GM18907 (cell line): ENCODE results near the gene CHD2.
"Not testable (repeated sequence)": the region's sequence is repeated elsewhere in the genome, so short reads cannot be mapped to it uniquely, and the experiment has no call there.

Source experiments
- ATAC-seq: cut with Tn5 transposase; IDR thresholded peaks from one replicate; pipeline ENCODE4 v1.9.1; 2021; ENCODE audit warnings: mild to moderate bottlenecking, moderate library complexity; ENCODE audit not compliant: unreplicated experiment

Gene CHD2

DNA sequence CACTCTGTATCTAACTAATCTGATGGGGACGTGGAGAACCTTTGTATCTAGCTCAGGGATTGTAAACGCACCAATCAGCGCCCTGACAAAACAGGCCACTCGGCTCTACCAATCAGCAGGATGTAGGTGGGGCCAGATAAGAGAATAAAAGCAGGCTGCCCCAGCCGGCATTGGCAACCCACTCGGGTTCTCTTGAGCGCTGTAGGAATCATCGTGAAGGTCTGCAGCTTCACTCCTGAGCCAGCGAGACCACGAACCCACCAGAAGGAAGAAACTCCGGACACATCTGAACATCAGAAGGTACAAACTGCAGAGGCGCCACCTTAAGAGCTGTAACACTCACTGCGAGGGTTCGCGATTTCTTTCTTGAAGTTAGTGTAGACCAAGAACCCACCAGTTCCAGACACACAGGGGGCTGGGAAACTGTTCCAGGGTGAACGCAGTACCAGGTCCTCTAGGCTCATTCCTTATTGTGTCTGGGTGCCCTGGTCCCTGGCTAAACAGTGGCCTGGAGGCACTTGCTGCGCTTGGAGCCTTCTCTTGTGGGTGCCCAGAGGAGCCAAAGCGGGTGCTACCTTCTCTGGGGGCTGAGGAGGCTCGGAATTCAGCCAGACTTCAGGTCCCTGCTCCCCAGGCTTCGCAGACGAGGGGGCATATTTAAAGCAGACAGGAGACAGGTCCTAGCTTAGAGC is 132.5 kb downstream of the CHD2 start:
- not testable (repeated sequence) for ATAC-seq

DNA sequence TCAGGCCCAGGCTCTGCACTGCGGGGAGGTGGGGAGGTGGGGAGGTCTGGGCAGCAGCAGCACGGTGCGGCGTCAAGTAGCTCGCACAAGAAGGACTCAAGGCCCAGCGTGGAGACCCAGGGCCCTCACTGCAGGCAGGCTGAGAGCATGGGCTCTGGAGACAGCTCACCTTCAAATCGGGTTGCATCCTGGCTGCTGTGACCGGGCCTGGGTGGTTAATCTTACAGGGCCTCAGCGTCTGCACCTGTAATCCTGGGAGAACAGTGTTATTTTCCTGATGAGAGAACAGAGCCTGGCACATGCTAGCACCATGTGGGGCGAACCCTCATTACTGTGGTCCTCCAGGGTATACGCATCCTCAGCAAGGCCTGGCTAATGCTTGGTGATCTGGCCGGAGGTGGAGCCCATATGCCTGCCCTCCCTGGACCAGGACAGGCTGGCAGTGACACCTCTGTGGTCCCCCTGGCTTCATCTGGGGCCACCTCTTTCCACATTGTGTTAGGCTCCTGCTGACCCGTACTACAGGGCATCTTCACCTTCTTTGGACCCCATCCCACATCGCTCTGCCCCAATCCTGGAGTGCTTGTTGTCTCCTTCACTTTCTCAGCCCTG is 133.4 kb downstream of the CHD2 start:
- ATAC-seq: no peak

DNA sequence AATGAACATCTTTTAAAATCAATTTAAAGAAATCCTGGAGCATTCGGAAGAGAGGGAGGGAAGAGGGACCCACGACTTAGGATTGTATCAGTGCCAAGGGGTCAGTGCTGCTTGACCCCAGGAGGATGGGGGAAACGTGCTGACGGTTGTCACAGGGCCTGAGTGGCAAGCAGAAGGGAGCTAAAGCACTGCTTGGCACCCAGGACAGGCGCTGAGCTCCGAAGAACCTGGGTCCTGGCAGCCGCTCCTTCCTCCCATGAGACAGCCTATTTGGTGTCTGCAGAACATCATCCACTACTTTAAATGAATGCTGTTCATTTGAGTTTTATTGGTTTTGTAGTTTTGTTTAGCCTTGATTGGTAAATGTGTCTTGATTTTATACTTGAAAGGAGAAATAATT is 134.4 kb downstream of the CHD2 start:
- ATAC-seq: no peak

DNA sequence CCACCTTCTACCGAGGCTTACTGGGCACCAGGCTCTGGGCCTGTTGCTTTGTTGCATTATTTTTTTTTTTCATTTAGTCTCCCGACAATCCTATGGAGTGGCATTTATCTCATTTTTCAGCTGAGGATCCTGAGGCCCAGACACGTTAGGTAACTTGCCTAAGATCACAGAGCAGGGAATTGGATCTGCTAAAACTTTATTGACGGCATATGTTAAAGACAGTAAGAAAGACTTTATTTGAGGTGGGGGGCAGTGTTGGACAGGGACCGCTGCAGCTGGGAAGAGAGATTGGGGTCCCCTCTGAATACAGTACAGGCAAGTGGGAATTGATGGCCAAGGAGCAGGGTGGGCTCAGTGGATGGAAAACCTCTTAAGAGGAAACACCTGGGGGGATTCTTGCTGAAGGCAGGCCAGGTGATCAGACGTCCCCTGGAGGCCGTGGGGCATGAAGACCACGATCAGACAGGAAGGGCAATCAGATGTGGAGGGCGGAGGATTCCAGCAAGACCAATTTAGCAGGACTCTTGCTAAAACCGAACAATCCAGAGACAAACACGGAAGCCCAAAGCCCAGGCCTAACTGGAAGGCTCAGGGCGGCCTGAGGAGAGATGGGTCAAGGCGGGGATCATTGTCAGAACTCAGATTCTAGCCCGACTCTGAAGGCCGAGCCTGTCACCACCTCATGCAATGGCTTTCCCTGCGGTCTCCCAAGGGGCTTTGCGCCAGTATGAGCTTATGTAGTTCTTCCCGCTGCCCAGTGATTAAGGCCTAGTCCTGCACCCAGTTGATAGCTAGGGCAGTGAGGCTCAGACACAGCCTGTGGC is 135.2 kb downstream of the CHD2 start:
- ATAC-seq: no peak

DNA sequence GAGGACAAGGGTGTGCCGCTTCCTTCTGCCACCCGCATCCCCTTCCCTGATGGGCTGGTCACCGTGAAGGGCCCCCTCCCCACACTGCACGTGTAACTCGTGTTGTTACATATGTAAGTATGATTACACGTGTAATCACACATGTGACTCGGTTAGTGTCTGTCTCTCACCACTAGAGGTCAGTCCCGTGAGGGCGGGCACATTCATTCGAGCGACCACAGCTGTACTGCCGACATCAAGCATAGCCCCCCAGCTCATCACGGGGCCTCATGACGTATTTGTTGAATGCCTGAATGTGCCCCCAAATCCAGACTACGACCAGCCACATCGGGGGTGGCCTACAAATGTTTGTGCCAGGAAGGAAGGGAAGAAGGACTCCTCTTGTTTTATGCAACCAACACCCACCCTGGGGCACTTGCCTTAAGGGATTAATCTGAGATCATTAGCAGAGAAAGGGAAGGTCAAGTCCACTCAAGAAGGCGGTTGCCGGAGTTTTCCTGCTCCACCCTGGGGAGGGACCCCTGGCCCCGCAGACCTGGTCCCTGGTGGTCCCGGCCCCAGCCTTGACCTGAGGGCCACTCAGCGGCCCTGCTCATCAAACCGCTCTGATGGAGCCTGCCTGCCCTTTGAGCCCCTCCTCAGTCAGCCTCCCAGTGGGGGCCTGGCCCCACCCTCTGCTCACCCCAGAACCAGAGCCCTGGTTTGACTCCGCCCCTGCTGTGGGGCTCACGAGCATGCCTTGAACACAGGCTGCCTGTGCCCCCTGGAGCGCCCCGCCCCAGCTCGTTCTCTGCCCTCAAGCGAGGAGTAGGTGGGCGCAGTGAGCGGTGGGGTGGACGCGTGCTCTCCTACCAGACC is 136.1 kb downstream of the CHD2 start:
- peak; percentile 86 for ATAC-seq

DNA sequence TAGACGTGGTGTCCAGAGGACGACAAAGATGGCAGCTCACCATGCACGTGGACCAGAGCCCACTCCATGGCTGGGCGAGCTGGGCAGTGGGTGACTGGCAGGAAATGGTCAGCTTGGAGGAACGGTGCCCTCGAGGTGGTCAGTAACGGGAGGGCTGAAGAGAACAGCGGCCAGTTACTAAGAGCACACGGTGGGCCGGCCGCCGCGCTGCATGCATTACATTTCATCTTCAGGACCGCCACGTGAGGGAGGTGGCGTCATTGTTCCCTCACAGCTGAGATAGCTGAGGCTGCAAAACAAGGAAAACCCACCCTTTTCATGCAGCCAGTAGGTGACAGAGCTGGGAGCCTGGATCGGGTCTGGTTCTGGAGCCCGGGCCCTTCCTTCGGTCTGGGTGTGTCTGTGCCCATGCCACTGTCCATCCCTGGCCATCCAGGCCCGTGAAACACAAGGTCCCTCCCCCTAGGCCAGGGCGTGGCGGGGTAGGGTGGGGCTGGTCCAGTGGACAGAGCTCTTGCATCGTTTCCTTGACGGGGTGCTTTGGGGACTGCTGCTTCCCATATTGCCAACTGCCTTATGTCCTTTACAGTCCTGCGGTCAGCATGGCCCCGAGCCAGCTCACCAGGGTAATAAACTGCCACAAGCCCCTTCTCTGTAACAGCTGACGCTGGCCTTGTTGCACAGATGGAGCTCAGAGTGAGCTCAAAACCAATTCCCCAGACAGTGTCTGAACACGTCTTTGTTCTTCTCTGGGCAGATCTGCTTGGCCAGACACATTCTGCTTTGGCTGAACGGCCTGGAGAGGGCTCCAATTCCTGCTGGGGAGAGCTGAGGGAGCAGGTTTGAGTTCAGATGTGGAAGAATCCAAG is 137.1 kb downstream of the CHD2 start:
- no peak for ATAC-seq

DNA sequence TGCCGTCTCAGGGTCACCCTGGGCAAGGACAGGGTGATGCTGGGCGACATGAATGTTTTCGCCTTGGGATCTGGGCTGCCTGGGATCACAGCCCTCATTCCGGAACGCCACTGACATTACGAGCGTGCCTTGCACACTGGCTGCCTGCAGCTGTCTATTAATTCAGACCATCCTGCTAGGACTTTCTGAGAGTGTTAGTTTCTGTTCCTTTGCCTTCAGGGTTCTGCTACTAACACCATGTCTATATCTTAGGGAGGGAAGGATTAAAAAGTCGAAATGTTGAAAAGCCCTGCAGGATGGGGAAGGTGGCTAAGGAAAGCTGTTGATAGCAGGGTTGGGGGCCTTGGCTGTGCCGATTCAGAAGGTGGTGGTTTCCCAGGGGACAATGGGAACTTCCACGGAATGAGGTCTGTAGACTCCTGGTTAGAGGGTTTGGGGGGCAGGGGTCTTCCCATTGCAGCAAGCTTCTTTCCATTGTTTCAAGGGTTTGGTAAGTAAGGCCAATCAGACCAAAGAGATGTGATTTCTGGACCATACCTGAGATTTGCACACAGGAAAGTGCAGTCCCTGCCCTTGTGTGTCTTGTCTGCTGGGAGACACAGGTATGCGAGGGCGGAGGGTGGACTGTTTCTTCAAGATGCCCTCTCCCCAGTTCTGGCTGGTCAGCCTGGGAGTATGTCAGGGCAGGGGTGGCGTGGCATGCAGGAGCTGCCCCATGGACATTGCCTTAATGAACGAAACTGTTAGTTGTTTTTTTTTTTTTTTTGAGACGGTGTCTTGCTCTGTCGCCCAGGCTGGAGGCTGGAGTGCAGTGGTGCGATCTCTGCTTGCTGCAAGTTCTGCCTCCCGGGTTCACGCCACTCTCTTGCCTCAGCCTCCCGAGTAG is 137.9 kb downstream of the CHD2 start:
- ATAC-seq: no peak

DNA sequence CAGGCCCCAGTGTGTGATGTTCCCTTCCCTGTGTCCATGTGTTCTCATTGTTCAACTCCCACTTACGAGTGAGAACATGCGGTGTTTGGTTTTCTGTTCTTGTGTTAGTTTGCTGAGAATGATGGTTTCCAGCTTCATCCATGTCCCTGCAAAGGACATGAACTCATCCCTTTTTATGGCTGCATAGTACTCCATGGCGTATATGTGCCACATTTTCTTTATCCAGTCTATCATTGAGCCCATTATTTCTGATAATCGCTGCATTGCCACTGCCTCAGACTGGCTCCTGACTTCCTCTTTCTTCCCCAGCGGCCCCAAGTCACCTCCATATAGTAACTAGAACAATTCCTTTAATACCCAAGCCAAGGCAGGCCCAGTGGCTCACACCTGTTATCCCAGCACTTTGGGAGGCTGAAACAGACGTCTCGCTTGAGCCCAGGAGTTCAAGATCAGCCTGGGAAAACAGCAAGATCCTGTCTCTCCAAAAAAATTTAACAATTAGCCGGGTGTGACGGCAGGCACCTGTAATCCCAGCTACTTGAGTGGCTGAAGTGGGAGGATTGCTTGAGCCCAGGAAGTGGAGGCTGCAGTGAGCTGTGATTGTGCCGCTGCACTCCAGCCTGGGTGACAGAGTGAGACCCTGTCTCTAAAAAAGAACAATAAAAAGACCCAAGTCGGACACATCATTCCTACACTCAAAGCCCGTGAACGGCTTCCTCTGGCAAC is 139.6 kb downstream of the CHD2 start:
- ATAC-seq: not testable (repeated sequence)

DNA sequence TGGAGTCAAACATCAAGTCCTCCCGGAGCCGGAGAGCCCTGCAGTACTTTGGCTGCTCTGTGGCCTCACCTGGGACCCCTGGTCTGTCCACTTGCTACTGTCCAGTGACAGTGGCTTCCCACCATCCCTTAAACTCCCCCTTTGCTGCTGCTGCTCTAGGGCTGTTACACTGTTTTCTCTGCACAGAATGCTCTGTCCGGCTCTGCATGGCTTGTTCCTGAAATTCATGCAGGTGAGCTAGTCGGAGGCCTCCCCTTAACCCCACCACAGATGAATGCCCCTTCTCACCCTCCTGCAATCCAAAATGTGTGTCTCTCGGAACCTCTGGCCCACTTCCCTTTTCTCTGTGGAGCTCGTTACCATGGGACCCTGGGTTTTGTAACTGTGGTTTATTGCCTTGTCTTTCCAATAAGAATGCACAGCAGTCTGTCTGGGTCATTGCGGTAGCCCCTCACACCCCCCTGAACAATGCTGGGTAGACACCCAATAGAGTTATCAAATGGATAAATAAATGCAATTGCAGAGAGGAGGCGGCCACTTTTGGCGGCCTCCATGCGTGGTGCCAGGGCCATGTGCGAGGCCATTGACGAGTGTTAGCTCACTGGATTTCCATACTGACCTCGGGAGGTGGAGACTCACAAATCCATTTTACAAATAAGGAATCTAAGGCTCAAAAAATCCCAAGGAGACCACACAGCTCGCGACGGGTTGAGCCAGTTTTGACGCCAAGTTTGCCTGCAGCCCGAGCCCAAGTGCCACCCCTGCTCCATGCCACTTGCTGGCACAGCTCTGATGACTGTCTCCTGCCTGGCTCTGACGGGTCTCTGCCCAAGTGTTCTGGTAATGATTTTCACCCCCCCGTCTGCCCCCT is 140.4 kb downstream of the CHD2 start:
- ATAC-seq: no peak

DNA sequence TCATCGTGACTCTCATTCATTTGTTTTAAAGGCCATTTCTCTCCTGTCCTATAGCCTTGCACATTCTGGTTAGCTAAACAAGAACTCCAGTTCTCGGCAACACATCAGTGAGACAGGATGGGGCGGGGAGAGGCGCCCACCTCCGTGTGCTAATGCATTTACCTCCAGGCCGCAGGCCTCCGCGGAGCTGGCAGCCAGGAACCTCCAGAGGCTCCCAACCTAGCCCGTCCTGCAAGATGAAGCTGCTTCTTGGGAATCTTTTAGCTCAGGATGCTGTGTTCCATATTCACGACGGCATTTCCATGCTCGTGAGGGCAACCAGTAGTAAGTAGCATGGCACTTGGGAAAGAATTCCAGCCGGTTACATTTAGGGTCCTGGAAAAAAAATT is 141.0 kb downstream of the CHD2 start:
- no peak for ATAC-seq

DNA sequence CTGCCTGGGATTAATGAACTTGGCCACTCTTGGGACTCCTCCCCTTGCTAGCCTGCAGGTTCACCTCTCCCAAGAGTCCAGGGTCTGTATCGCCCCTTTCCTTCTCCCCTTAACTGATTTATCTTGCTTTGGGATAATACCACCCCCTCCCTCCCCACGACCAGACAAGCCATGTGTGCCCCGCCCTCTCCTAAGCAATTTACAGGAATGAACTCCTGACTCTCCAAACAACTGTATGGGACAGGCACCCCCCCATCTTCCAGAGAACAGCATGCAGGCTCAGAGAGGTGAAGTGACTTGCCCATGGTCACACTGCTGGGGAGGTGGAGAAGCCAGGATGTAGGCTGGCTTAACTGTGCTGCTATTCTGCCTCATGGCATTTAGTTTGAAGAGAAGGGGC is 142.1 kb downstream of the CHD2 start:
- ATAC-seq: no peak

DNA sequence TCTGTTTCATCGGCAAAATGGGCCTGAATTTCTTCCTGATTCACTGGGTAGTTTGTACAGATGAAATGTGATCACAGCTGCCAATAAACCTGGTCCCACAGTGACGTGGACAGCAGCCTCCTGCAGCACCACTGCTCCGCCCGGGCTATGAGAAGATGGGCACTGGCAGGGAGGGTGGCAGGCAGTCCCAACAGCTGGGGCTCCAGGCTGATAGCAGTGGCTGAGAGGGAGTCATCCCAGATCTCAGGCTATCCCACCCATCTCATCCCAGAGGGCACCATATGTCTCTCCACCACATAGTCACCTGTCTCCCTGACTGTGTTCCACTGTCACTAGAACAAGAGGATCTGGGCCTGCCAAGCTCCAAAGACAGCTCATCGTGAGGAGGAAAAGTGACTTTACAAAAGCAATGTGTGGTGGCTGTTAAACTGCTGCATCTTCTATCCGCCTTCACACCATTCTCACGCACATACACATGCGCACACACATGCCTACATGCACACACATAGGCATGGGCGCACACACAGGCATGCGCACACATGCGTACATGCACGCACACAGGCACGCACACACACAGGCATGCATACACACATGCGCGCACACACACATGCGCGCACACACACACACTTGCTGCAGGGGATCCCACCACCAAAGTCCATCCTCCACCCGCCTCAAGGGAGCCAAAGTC is 142.7 kb downstream of the CHD2 start:
- ATAC-seq: no peak

DNA sequence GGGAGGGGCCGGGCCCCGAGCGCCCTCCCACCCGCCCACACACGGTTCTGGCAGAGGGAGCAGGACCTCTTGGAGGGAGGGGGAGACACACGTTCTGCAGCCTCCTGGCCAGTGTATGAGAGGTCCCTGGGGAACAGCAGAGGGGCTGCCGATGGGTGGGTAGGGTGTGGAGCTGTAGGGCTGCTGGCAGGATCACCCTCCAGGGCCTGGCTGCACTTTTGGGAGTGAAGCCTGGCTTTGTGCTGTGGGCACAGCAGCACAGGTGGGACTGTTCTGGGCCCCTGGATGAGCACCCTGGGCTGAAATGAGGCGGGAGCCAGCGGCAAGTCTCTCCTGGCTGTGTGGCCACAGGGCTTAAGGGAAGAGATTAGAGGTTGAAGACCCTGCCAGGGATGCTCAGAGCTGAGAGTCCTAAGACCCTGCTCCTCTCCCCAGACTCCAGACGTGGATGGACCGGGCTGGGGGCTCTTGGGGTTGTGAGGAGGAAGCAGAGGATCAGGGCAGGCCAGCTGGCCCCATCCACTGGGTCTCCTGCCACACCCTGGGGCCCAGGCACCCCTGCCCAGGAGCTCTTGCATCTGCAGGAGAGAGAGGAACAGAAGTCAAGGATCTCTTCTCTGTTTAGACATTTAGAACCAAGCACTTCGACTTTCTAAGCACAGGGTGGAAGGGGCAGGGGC is 143.6 kb downstream of the CHD2 start:
- ATAC-seq: no peak

DNA sequence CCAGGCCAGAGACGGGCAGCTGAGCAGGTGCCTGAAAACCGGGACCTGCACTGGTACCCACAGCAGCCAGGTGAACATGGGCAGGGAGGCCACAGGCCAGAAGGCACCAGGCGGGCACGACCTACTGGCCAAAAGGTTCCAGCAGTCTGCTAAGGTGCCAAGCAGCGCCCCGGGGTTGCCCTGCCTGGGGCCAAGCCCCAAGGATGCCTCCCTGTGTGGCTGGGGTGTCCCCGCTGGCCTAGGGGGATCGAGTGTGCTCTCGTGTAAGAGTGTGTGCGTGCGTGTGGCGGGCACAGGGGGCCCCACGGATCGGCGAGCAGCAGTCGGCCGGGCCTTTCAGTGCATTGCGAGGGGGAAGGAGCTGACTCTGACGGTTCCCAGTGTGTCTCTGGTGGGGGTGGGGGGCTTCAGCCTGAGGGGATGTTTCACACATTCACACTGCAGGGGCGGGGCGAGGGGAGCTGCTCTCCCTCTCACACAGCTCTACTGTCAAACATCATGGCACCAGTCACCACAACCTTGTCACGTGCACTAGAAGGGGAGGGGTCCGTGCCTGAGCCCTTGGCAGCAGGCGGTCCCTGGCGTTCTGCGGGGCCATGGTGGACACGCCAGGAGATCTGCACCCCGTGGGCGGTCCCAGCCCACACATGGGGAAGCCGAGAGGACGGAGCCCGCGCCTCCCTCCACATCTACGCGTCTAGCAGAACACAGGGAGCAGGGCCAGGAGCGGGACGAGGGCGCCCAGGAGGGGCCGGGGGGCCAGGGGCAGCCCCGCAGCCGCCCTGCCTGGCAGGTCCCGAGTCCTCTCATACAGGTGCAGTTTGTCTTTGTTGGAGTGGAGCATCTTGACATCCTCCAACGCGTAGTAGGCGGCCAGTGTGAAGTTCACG is 144.4 kb downstream of the CHD2 start:
- ATAC-seq: no peak

DNA sequence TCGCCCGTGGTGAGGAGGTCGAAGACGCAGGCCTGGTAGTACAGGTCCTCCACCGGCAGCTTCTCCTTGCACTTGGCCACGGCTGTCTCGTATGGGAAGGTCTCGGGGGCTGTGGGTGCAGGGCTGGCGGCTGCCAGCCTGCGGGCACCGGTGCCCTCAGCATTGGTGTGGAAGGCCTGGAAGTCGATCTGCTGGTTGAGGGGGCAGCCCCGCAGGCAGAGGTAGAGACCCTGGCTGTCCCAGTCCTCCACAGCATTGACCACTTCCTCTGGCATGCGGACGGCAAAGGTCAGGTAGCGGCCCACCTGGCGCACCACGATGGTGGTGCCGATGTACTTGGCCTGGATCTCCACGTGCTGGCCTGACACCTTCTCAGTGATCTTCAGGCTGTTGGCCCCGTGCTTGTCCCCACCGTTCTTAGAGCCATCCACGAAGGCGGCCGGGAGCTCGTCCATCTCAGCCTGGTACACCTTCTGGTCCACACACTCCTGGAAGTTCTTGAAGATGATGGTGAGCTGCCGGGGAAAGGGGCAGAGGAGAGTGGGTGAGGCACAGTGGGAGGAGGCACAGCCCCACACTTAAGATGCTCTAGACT is 145.2 kb downstream of the CHD2 start:
- no peak for ATAC-seq
